DND-41 (cell line): ENCODE results near the gene NUS1.

Source experiments
- EZH2 ChIP-seq: IDR thresholded peaks from 3 replicates; pipeline ENCODE4 v1.6.1; 2012; ENCODE audit warnings: borderline replicate concordance, low read depth, mild to moderate bottlenecking, moderate library complexity, low read length, inconsistent platforms; ENCODE audit not compliant: severe bottlenecking
- TF ChIP-seq, protein P1 (sequence below): IDR thresholded peaks from 2 replicates; pipeline ENCODE4 v1.5.1; 2012; ENCODE audit warnings: borderline replicate concordance, low read length, moderate library complexity, mild to moderate bottlenecking; ENCODE audit not compliant: poor library complexity, severe bottlenecking; ENCODE audit errors: extremely low read depth

DNA sequence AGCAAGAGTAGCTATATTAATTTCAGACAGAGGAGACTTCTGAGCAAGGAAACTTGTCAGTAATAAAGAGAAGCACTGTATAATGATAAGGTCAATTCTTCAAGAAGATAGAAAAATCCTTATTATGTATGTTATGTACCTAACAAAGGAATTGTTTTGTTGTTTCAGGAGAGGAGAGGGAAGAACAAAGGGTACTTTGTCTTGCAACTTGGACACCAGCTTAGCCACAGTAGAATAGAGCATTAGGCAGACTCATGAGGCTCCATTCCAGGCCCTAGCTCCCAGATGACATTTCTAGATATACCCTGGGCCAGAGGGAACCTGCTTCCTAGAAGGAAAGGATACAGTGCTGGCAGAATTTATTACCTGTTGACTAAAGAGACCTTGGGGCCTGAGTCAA, 6.5 kb upstream of the NUS1 start:
- TF ChIP-seq, protein P1, sequence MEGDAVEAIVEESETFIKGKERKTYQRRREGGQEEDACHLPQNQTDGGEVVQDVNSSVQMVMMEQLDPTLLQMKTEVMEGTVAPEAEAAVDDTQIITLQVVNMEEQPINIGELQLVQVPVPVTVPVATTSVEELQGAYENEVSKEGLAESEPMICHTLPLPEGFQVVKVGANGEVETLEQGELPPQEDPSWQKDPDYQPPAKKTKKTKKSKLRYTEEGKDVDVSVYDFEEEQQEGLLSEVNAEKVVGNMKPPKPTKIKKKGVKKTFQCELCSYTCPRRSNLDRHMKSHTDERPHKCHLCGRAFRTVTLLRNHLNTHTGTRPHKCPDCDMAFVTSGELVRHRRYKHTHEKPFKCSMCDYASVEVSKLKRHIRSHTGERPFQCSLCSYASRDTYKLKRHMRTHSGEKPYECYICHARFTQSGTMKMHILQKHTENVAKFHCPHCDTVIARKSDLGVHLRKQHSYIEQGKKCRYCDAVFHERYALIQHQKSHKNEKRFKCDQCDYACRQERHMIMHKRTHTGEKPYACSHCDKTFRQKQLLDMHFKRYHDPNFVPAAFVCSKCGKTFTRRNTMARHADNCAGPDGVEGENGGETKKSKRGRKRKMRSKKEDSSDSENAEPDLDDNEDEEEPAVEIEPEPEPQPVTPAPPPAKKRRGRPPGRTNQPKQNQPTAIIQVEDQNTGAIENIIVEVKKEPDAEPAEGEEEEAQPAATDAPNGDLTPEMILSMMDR = no peak
- no peak for TF ChIP-seq EZH2
